WTC11 (cell line): ENCODE results near the gene HSPH1. TPM values are rescaled to one million over a fixed set of nuclear protein-coding genes. Genes with fewer than 3 reads are reported as not detected.

Experiments
- FOXK1 ChIP-seq: sonication (generic); formaldehyde crosslinking; IDR thresholded peaks from 2 replicates; pipeline ENCODE4 v1.8.0; 2022; ENCODE audit warnings: mild to moderate bottlenecking, moderate library complexity, missing genetic modification reagents
- FOXP1 ChIP-seq: sonication (generic); formaldehyde crosslinking; IDR thresholded peaks from 2 replicates; pipeline ENCODE4 v1.8.0; 2022; ENCODE audit warnings: missing genetic modification reagents, mild to moderate bottlenecking, moderate library complexity, borderline replicate concordance
- JAZF1 ChIP-seq: fragments of 250-450 bp; sonication (Bioruptor Pico); IDR thresholded peaks from 2 replicates; pipeline ENCODE4 v1.9.0; 2021; ENCODE audit warnings: moderate library complexity, mild to moderate bottlenecking, inconsistent platforms
- JUN ChIP-seq: sonication (generic); formaldehyde crosslinking; IDR thresholded peaks from 2 replicates; pipeline ENCODE4 v1.8.0; 2023; ENCODE audit warnings: mild to moderate bottlenecking, missing genetic modification reagents
- NR2C2 ChIP-seq: sonication (generic); formaldehyde crosslinking; IDR thresholded peaks from 2 replicates; pipeline ENCODE4 v1.8.0; 2022; ENCODE audit warnings: mild to moderate bottlenecking, missing genetic modification reagents
- PRRX2 ChIP-seq: fragments of 250-450 bp; sonication (Bioruptor Pico); IDR thresholded peaks from 2 replicates; pipeline ENCODE4 v1.8.0; 2021; ENCODE audit warnings: mild to moderate bottlenecking
- RORB ChIP-seq: fragments of 250-450 bp; sonication (Bioruptor Pico); IDR thresholded peaks from 2 replicates; pipeline ENCODE4 v1.9.0; 2021; ENCODE audit warnings: mild to moderate bottlenecking
- SMAD3 ChIP-seq: sonication (generic); formaldehyde crosslinking; IDR thresholded peaks from 2 replicates; pipeline ENCODE4 v1.8.0; 2022; ENCODE audit warnings: missing genetic modification reagents, mild to moderate bottlenecking, borderline replicate concordance
- SP1 ChIP-seq: sonication (generic); formaldehyde crosslinking; conservative IDR thresholded peaks from 2 replicates; pipeline ENCODE4 v1.8.1; 2022; ENCODE audit warnings: missing genetic modification reagents
- TCF7 ChIP-seq: sonication (generic); formaldehyde crosslinking; IDR thresholded peaks from 2 replicates; pipeline ENCODE4 v1.8.0; 2022; ENCODE audit warnings: mild to moderate bottlenecking, low read depth, missing genetic modification reagents, moderate library complexity
- ZNF416 ChIP-seq: fragments of 250-450 bp; sonication (Bioruptor Pico); IDR thresholded peaks from 2 replicates; pipeline ENCODE4 v1.9.0; 2021; ENCODE audit warnings: mild to moderate bottlenecking, inconsistent platforms
- total RNA-seq: library from RNA; stranded (reverse); gene quantifications from 3 replicates; pipeline ENCODE4 v1.2.3, GENCODE V29; 2021
- TF ChIP-seq, protein P1 (sequence below): sonication (generic); formaldehyde crosslinking; conservative IDR thresholded peaks from 2 replicates; pipeline ENCODE4 v1.8.1; 2023; ENCODE audit warnings: mild to moderate bottlenecking, low read depth, missing genetic modification reagents, moderate library complexity
- TF ChIP-seq, protein P2 (sequence below): sonication (generic); formaldehyde crosslinking; IDR thresholded peaks from 2 replicates; pipeline ENCODE4 v1.8.1; 2023; ENCODE audit warnings: mild to moderate bottlenecking, moderate library complexity, missing genetic modification reagents
- TF ChIP-seq, protein P3 (sequence below): sonication (generic); formaldehyde crosslinking; IDR thresholded peaks from 2 replicates; pipeline ENCODE4 v1.8.0; 2022; ENCODE audit warnings: mild to moderate bottlenecking, missing genetic modification reagents
- TF ChIP-seq, protein P4 (sequence below): sonication (generic); formaldehyde crosslinking; IDR thresholded peaks from 2 replicates; pipeline ENCODE4 v1.8.0; 2023; ENCODE audit warnings: missing genetic modification reagents
- TF ChIP-seq, protein P5 (sequence below): sonication (generic); formaldehyde crosslinking; IDR thresholded peaks from 2 replicates; pipeline ENCODE4 v1.8.0; 2022; ENCODE audit warnings: missing genetic modification reagents
- TF ChIP-seq, protein P6 (sequence below): fragments of 250-450 bp; sonication (Bioruptor Pico); IDR thresholded peaks from 2 replicates; pipeline ENCODE4 v1.9.0; 2021; ENCODE audit warnings: moderate library complexity, mild to moderate bottlenecking, inconsistent platforms, borderline replicate concordance

HSPH1 gene
- total RNA-seq, 1 experiment from 2014 or later: 114 TPM

DNA sequence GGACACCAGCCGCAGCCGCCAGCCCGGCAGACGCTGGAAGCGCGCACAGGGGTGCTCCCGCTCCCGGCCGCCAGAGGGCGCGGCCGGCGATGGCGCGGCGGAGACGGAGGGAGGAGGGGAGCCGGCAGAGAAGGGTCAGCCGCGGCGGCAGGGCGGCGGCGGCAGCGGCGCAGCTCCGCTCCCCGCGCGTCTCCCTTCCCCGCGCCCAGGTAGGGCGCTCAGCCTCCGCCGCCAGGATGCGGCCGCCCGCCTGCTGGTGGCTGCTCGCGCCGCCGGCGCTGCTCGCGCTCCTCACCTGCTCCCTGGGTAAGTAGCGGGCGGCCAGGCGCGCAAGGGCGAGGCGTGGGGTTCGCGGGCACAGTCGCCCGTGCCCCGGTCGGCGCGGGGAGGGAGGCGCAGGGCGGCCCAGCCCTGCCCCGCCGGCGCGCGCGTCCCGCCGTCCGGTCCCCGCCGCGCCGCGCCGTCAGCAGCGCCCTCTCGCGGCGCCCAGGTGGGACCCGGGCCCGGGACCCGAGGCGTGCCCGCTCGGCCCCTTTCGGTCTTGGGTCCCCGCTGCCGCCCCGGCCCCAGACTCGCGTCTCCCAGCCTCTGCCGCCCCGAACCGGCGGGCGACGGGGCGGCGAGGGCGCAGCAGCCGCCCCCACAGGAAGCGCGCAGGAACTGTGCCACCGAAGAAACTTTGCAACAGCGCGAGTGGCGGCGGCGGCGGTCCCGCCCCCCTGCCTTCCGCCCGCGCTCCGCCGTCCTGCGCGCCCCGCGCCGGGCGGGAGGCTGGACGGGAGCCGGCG lies 38.3 kb upstream of the HSPH1 start, which contains the start of gene B3GLCT (continued):
- TF ChIP-seq, protein P1, sequence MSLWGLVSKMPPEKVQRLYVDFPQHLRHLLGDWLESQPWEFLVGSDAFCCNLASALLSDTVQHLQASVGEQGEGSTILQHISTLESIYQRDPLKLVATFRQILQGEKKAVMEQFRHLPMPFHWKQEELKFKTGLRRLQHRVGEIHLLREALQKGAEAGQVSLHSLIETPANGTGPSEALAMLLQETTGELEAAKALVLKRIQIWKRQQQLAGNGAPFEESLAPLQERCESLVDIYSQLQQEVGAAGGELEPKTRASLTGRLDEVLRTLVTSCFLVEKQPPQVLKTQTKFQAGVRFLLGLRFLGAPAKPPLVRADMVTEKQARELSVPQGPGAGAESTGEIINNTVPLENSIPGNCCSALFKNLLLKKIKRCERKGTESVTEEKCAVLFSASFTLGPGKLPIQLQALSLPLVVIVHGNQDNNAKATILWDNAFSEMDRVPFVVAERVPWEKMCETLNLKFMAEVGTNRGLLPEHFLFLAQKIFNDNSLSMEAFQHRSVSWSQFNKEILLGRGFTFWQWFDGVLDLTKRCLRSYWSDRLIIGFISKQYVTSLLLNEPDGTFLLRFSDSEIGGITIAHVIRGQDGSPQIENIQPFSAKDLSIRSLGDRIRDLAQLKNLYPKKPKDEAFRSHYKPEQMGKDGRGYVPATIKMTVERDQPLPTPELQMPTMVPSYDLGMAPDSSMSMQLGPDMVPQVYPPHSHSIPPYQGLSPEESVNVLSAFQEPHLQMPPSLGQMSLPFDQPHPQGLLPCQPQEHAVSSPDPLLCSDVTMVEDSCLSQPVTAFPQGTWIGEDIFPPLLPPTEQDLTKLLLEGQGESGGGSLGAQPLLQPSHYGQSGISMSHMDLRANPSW: no peak
- TF ChIP-seq FOXP1: peak; percentile 29; the same call in 1 of the 2 replicates
- TF ChIP-seq PRRX2 (CRISPR knock-in tag): no peak
- no peak for TF ChIP-seq FOXK1
- TF ChIP-seq SP1 (CRISPR knock-in tag): 0 out of 2 replicates have a peak, but pooled peaks have one; percentile 56
- TF ChIP-seq, protein P2, sequence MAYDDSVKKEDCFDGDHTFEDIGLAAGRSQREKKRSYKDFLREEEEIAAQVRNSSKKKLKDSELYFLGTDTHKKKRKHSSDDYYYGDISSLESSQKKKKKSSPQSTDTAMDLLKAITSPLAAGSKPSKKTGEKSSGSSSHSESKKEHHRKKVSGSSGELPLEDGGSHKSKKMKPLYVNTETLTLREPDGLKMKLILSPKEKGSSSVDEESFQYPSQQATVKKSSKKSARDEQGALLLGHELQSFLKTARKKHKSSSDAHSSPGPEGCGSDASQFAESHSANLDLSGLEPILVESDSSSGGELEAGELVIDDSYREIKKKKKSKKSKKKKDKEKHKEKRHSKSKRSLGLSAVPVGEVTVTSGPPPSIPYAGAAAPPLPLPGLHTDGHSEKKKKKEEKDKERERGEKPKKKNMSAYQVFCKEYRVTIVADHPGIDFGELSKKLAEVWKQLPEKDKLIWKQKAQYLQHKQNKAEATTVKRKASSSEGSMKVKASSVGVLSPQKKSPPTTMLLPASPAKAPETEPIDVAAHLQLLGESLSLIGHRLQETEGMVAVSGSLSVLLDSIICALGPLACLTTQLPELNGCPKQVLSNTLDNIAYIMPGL (CRISPR knock-in tag): peak; percentile 95
- TF ChIP-seq JUN (CRISPR knock-in tag): no peak
- no peak for TF ChIP-seq TCF7 (CRISPR knock-in tag)
- no peak for TF ChIP-seq RORB (CRISPR knock-in tag)
- TF ChIP-seq, protein P3, sequence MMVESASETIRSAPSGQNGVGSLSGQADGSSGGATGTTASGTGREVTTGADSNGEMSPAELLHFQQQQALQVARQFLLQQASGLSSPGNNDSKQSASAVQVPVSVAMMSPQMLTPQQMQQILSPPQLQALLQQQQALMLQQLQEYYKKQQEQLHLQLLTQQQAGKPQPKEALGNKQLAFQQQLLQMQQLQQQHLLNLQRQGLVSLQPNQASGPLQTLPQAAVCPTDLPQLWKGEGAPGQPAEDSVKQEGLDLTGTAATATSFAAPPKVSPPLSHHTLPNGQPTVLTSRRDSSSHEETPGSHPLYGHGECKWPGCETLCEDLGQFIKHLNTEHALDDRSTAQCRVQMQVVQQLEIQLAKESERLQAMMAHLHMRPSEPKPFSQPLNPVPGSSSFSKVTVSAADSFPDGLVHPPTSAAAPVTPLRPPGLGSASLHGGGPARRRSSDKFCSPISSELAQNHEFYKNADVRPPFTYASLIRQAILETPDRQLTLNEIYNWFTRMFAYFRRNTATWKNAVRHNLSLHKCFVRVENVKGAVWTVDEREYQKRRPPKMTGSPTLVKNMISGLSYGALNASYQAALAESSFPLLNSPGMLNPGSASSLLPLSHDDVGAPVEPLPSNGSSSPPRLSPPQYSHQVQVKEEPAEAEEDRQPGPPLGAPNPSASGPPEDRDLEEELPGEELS: 0 out of 2 replicates have a peak, but pooled peaks have one; percentile 52
- TF ChIP-seq, protein P4, sequence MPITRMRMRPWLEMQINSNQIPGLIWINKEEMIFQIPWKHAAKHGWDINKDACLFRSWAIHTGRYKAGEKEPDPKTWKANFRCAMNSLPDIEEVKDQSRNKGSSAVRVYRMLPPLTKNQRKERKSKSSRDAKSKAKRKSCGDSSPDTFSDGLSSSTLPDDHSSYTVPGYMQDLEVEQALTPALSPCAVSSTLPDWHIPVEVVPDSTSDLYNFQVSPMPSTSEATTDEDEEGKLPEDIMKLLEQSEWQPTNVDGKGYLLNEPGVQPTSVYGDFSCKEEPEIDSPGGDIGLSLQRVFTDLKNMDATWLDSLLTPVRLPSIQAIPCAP (CRISPR knock-in tag): no peak
- no peak for TF ChIP-seq JAZF1 (CRISPR knock-in tag)
- TF ChIP-seq NR2C2 (CRISPR knock-in tag): no peak
- TF ChIP-seq, protein P5, sequence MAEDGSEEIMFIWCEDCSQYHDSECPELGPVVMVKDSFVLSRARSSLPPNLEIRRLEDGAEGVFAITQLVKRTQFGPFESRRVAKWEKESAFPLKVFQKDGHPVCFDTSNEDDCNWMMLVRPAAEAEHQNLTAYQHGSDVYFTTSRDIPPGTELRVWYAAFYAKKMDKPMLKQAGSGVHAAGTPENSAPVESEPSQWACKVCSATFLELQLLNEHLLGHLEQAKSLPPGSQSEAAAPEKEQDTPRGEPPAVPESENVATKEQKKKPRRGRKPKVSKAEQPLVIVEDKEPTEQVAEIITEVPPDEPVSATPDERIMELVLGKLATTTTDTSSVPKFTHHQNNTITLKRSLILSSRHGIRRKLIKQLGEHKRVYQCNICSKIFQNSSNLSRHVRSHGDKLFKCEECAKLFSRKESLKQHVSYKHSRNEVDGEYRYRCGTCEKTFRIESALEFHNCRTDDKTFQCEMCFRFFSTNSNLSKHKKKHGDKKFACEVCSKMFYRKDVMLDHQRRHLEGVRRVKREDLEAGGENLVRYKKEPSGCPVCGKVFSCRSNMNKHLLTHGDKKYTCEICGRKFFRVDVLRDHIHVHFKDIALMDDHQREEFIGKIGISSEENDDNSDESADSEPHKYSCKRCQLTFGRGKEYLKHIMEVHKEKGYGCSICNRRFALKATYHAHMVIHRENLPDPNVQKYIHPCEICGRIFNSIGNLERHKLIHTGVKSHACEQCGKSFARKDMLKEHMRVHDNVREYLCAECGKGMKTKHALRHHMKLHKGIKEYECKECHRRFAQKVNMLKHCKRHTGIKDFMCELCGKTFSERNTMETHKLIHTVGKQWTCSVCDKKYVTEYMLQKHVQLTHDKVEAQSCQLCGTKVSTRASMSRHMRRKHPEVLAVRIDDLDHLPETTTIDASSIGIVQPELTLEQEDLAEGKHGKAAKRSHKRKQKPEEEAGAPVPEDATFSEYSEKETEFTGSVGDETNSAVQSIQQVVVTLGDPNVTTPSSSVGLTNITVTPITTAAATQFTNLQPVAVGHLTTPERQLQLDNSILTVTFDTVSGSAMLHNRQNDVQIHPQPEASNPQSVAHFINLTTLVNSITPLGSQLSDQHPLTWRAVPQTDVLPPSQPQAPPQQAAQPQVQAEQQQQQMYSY (CRISPR knock-in tag): no peak
- TF ChIP-seq SMAD3: 0 out of 2 replicates have a peak, but pooled peaks have one; percentile 38
- TF ChIP-seq, protein P6, sequence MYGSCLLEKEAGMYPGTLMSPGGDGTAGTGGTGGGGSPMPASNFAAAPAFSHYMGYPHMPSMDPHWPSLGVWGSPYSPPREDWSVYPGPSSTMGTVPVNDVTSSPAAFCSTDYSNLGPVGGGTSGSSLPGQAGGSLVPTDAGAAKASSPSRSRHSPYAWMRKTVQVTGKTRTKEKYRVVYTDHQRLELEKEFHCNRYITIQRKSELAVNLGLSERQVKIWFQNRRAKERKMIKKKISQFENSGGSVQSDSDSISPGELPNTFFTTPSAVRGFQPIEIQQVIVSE (CRISPR knock-in tag): no peak
- 0 out of 2 replicates have a peak, but pooled peaks have one; percentile 60 for TF ChIP-seq ZNF416 (CRISPR knock-in tag)
